Activated CD8-positive, alpha-beta memory T cell treated with anti-CD3 and anti-CD28 coated beads, Interleukin-2, amount 10 ng/mL, durations not matched to agents 7 days and 5 days (primary cell): ENCODE measurements around the gene NCOA7. TPM values are rescaled to one million over a fixed set of nuclear protein-coding genes. Genes with fewer than 3 reads are reported as not detected.
A peak's percentile ranks its signal among the peaks of the same experiment; 100 is the strongest.

Experiments
- ATAC-seq: fragments of 150-1000 bp; cut with Tn5 transposase; one replicate; pipeline ENCODE4 v1.10.0; 2021; ENCODE audit warnings: moderate library complexity
- CTCF ChIA-PET: fragments of 350-600 bp; sonication (Branson Sonifier 250); formaldehyde crosslinking; loops from one replicate; lab custom pipeline; 2021; ENCODE audit warnings: antibody characterized with exemption; lab: Charles Lee
- DNase-seq: peaks from one replicate; pipeline ENCODE4 v3.0.0-alpha.2; 2020
- H3K27ac Mint-ChIP-seq: one replicate; pipeline ENCODE4 v1.8.0; 2021; ENCODE audit warnings: mild to moderate bottlenecking, mixed read lengths
- H3K27me3 Mint-ChIP-seq: one replicate; pipeline ENCODE4 v1.8.0; 2021; ENCODE audit warnings: mixed read lengths
- H3K36me3 Mint-ChIP-seq: one replicate; pipeline ENCODE4 v1.8.0; 2021; ENCODE audit warnings: mild to moderate bottlenecking, mixed read lengths
- H3K4me1 Mint-ChIP-seq: one replicate; pipeline ENCODE4 v1.8.0; 2021; ENCODE audit warnings: mixed read lengths
- H3K4me3 Mint-ChIP-seq: one replicate; pipeline ENCODE4 v1.8.0; 2021; ENCODE audit warnings: mild to moderate bottlenecking, moderate library complexity, mixed read lengths
- H3K9me3 Mint-ChIP-seq: one replicate; pipeline ENCODE4 v1.8.0; 2022; ENCODE audit warnings: low read depth, mixed read lengths
- total RNA-seq, 2 experiments: library from RNA; stranded (reverse); gene quantifications; one replicate each; pipeline ENCODE4 v1.2.3, GENCODE V29; 2021

The NCOA7 gene, protein sequence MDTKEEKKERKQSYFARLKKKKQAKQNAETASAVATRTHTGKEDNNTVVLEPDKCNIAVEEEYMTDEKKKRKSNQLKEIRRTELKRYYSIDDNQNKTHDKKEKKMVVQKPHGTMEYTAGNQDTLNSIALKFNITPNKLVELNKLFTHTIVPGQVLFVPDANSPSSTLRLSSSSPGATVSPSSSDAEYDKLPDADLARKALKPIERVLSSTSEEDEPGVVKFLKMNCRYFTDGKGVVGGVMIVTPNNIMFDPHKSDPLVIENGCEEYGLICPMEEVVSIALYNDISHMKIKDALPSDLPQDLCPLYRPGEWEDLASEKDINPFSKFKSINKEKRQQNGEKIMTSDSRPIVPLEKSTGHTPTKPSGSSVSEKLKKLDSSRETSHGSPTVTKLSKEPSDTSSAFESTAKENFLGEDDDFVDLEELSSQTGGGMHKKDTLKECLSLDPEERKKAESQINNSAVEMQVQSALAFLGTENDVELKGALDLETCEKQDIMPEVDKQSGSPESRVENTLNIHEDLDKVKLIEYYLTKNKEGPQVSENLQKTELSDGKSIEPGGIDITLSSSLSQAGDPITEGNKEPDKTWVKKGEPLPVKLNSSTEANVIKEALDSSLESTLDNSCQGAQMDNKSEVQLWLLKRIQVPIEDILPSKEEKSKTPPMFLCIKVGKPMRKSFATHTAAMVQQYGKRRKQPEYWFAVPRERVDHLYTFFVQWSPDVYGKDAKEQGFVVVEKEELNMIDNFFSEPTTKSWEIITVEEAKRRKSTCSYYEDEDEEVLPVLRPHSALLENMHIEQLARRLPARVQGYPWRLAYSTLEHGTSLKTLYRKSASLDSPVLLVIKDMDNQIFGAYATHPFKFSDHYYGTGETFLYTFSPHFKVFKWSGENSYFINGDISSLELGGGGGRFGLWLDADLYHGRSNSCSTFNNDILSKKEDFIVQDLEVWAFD
- total RNA-seq, result 10 to 100 TPM; 45.3 to 46.9 TPM

- H3K4me1 Mint-ChIP-seq, result peaks cover 54% of the 10 kb centered on the region
These were observed at the start of gene NCOA7 for GRCh38 chr6:125790358-125791150. NCOA7 (plus strand) TSS chr6:125790960; CDS start chr6:125815355, 24,395 bp downstream.

DNA sequence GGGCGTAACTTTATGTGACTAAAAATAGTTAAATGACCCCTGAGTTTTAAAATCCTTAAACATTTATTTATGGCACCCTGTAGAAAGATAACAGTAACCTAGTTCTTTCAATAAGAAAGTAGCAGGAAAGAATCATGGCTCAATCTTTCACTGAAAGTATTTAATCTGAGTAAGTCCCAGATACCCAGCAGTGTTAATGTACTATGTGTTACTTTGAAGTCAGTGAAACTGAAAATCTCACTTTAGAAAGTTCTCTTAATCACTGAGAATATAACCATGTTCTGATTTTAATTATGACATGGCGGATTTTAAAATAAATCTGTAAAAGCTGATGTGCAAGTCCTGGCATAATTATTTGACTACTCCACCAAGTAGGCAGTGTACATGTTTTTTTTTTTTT lies 49.4 kb upstream of the NCOA7 start:
- Mint-ChIP-seq H3K36me3 (no peaks in the 10 kb centered on the region), H3K4me1 (peaks cover 5% of the 10 kb centered on the region), H3K27me3 (peaks cover 52% of the 10 kb centered on the region), H3K27ac (no peak overlapping the region), H3K4me3 (no peak overlapping the region), H3K9me3 (no peaks in the 10 kb centered on the region)
- DNase-seq (no peak), ATAC-seq (no peak)
- CTCF ChIA-PET, result no interaction called here

More at GRCh38 chr6:125790358-125791150, at the start of gene NCOA7:
- Mint-ChIP-seq H3K36me3 (peaks cover 15% of the 10 kb centered on the region), H3K27me3 (no peaks in the 10 kb centered on the region), H3K9me3 (no peaks in the 10 kb centered on the region), H3K27ac (peak within 1 kb of the TSS; percentile 99), H3K4me3 (peak within 1 kb of the TSS; percentile 92)
- ATAC-seq (peak; percentile 85), DNase-seq (peak; percentile 89)
- CTCF ChIA-PET, result interaction anchor here (0.8 to 8.8 kb wide), 36 partner anchors 8 to 489 kb away, joined by 3 to 135 read pairs (median 6); partner anchors contain the start of genes HDDC2, HINT3 and TRMT11

GRCh38 chr6:125742024-125742423 lies 48.7 kb upstream of the NCOA7 start:
- Mint-ChIP-seq H3K27ac (no peak overlapping the region), H3K9me3 (no peaks in the 10 kb centered on the region), H3K4me1 (peaks cover 12% of the 10 kb centered on the region), H3K36me3 (peaks cover 4% of the 10 kb centered on the region), H3K4me3 (no peak overlapping the region), H3K27me3 (peaks cover 57% of the 10 kb centered on the region)
- ATAC-seq (no peak), DNase-seq (no peak)
- CTCF ChIA-PET, result no interaction called here

DNA sequence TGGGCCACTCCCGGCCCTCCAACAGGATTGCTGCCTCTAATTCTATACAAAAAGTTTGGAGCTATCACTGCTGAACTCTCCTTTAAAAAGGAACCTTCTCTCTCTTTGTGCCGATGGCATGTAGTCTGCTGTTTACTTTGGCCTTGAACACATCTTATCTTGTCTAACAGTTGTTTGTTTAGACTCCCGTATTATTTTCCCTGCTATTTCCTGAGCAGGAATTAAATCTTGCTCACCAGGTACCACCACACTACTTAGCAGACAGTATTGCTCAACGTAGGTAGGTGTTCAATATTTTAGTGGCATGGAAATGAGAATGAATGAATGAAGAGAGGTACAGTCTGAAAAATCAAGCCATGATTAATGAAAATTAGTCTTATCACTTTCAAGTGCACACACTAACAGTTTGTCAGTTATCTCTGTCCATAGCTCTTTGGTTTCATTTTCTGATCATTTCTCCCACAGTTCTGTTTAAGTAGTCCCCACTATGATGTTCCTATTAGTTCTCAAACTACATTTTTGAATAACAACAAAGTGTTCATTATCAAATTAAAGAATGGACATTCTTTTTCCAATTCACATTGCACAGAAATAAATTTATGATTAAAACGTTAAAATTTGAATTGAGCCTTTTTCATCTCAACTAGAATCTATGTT lies 48.2 kb upstream of the NCOA7 start:
- Mint-ChIP-seq H3K27ac (no peak overlapping the region), H3K9me3 (no peaks in the 10 kb centered on the region), H3K27me3 (peaks cover 59% of the 10 kb centered on the region), H3K4me3 (no peak overlapping the region), H3K4me1 (peaks cover 13% of the 10 kb centered on the region), H3K36me3 (peaks cover 4% of the 10 kb centered on the region)
- ATAC-seq, result no peak
- CTCF ChIA-PET, result no interaction called here
- DNase-seq, result no peak

GRCh38 chr6:125743604-125744003 lies 47.2 kb upstream of the NCOA7 start:
- DNase-seq, result no peak

GRCh38 chr6:125745281-125746018 lies 45.3 kb upstream of the NCOA7 start:
- Mint-ChIP-seq H3K27ac (no peak overlapping the region), H3K9me3 (no peaks in the 10 kb centered on the region), H3K4me3 (no peak overlapping the region), H3K27me3 (peaks cover 71% of the 10 kb centered on the region), H3K4me1 (peaks cover 32% of the 10 kb centered on the region), H3K36me3 (peaks cover 4% of the 10 kb centered on the region)
- ATAC-seq (no peak), DNase-seq (no peak)
- CTCF ChIA-PET, result interaction anchor here (0.7 to 1.6 kb wide), 6 partner anchors 8 to 1521 kb away, joined by 3 to 5 read pairs (median 4); partner anchors contain the start of genes HDDC2 and RNF146

More at GRCh38 chr6:125743604-125744003, 47.2 kb upstream of the NCOA7 start:
- CTCF ChIA-PET, result interaction anchor here (1.6 kb wide), 1 partner anchor 10 kb away, joined by 4 read pairs; no protein-coding TSS in a partner anchor
- Mint-ChIP-seq H3K36me3 (peaks cover 4% of the 10 kb centered on the region), H3K4me3 (no peak overlapping the region), H3K4me1 (peaks cover 21% of the 10 kb centered on the region), H3K9me3 (no peaks in the 10 kb centered on the region), H3K27ac (no peak overlapping the region), H3K27me3 (peaks cover 63% of the 10 kb centered on the region)
- no peak for ATAC-seq

- DNase-seq (no peak), ATAC-seq (no peak)
- H3K9me3 Mint-ChIP-seq, result no peaks in the 10 kb centered on the region
- peaks cover 75% of the 10 kb centered on the region for H3K27me3 Mint-ChIP-seq
- peaks cover 4% of the 10 kb centered on the region for H3K36me3 Mint-ChIP-seq
- peaks cover 35% of the 10 kb centered on the region for H3K4me1 Mint-ChIP-seq
- H3K4me3 Mint-ChIP-seq, result peak overlapping the region; percentile 82
- H3K27ac Mint-ChIP-seq, result no peak overlapping the region
- CTCF ChIA-PET, result interaction anchor here (0.7 to 1.2 kb wide), 3 partner anchors 433 to 1521 kb away, joined by 3 to 4 read pairs (median 3); partner anchors contain the start of gene RNF146
These were observed 44.7 kb upstream of the NCOA7 start for GRCh38 chr6:125746019-125746414.

GRCh38 chr6:125746731-125747588 lies 43.8 kb upstream of the NCOA7 start:
- Mint-ChIP-seq H3K27me3 (peaks cover 79% of the 10 kb centered on the region), H3K27ac (peak overlapping the region; percentile 54), H3K36me3 (peaks cover 4% of the 10 kb centered on the region), H3K9me3 (no peaks in the 10 kb centered on the region), H3K4me1 (peaks cover 40% of the 10 kb centered on the region), H3K4me3 (peak overlapping the region; percentile 82)
- peak; percentile 88 for DNase-seq
- CTCF ChIA-PET, result interaction anchor here (1.0 kb wide), 1 partner anchor 445 kb away, joined by 3 read pairs; the partner anchor contains the start of gene HDDC2
- peak; percentile 57 for ATAC-seq

- Mint-ChIP-seq H3K4me1 (peaks cover 40% of the 10 kb centered on the region), H3K9me3 (no peaks in the 10 kb centered on the region), H3K4me3 (peak overlapping the region; percentile 82), H3K36me3 (peaks cover 4% of the 10 kb centered on the region), H3K27me3 (peaks cover 79% of the 10 kb centered on the region), H3K27ac (no peak overlapping the region)
- DNase-seq (peak; percentile 48), ATAC-seq (peak; percentile 9)
- CTCF ChIA-PET, result interaction anchor here (0.9 to 1.5 kb wide), 4 partner anchors 208 to 447 kb away, joined by 3 to 4 read pairs (median 3); partner anchors contain the start of gene HDDC2
These were observed 43.0 kb upstream of the NCOA7 start for GRCh38 chr6:125747589-125748405.
